ENCODE measurements around the gene PRKCH. TPM values are rescaled to one million over a fixed set of nuclear protein-coding genes. Genes with fewer than 3 reads are reported as not detected.

PRKCH gene
- total and polyA plus RNA-seq, 2 experiments from 2014 or later = 2.4 to 3.5 TPM

DNA sequence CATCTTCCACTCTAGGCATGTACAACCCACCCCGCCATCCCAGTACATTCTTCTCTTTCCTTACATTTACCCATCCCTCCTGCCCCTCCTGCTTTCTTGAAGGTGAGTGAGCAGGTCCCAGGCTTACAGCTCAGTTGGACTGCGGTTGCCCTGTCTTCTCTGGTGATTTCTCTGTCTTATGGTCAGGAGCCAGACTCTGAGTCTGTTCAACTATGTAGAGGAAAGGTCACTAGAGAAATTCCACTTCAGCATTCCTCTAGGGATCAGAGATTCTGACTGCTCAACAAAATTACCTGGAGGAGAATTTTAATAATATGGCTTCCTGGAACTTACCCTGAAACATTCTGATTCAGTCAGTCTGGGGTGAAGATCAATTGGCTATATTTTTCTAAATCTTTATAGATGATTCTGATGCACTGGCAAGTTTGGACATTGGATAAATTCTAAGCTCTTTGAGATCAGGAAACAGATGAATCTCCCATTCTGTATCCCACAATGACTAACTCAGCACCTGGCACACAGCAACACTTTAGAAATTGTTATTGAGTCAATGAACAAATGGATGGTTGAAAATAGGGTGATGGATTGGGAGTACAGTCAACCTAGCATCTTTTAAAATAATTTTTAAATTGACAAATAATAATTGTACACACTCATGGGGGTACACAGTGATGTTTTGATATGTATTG lies 245.3 kb downstream of the PRKCH start:
- H2AFZ ChIP-seq = no peak overlapping the region
- in situ Hi-C loops (cut with MboI) = loop anchor here (10.0 kb wide), 1 partner anchor 128 kb away; the partner anchor contains the start of gene HIF1A
- no peaks in the 10 kb centered on the region for H3K27me3 ChIP-seq (replicated peaks; ENCODE audit: insufficient read depth)
- no peaks in the 10 kb centered on the region for H3K36me3 ChIP-seq (ENCODE audit: low read depth)
- H3K4me1 ChIP-seq (ENCODE audit: insufficient read depth) = peaks cover 85% of the 10 kb centered on the region
- H3K27ac ChIP-seq = peak overlapping the region; percentile 99
- no peaks in the 10 kb centered on the region for H3K9me3 ChIP-seq (ENCODE audit: low read depth)
- H3K79me2 ChIP-seq (ENCODE audit: insufficient read depth) = peaks cover 60% of the 10 kb centered on the region
- peak overlapping the region; percentile 78 for H3K4me2 ChIP-seq (ENCODE audit: unreplicated experiment)
- H3K9me2 ChIP-seq (ENCODE audit: insufficient read depth) = no peaks in the 10 kb centered on the region
- H4K20me1 ChIP-seq (ENCODE audit: insufficient read depth) = no peaks in the 10 kb centered on the region
- peaks cover 76% of the 10 kb centered on the region for H3F3A ChIP-seq (ENCODE audit: insufficient read depth)
- peak; percentile 86 for DNase-seq
- H3K9ac ChIP-seq = peak overlapping the region; percentile 83
- 56 to 58% methylated on average over 2 of the region's 2 CpGs for WGBS, 2 experiments (ENCODE audit: low coverage in 1 of 2, low lambda C conversion rate in 2 of 2, missing lambda C conversion rate in 2 of 2)
- peak overlapping the region; percentile 45; the same call in 1 of the 2 replicates for H3K4me3 ChIP-seq
- TF ChIP-seq EZH2 (IDR thresholded peaks at IDR 0.05; ENCODE audit: insufficient read depth, poor library complexity, severe bottlenecking) (no peak), EZH2phosphoT487 (IDR thresholded peaks at IDR 0.05; ENCODE audit: insufficient read depth, low read depth) (no peak)

DNA sequence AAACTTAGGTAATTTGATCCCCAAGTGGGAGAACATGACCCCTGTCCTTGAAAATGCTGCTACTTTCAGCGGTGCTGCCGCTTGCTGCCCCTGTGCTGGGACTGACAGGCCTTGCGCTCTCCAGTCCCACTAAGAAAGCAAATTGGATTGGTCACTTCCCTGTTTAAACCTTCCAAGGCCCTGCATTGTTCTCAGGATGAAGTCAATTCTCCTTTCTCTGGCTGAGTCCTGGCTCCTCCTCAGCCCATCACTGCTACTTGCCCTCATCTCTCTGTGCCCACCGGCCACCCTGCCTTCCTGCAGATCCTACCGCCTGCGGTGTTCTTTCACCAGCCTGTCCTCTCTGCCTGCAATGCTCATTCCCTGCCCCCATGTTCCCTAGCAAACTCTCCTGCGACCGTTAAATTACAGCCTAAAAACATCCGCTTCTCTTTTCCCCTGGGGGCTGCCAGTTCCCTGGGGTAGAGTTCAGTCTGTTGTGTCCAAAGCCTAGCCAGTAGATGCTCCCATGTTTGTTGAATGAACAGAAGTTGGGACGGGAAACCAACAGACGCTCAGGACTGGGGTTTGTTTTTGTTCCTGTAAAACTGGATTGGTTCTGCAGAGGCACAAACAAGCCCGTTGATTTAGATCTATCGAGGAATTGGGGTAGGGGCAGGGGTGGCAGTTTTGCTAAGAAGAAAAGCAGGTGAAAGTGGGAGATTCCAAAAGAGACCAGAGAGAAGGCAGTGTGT lies 246.6 kb downstream of the PRKCH start:
- H2AFZ ChIP-seq = no peak overlapping the region
- no peak overlapping the region for H3K4me2 ChIP-seq (ENCODE audit: unreplicated experiment)
- H3K9ac ChIP-seq = no peak overlapping the region

DNA sequence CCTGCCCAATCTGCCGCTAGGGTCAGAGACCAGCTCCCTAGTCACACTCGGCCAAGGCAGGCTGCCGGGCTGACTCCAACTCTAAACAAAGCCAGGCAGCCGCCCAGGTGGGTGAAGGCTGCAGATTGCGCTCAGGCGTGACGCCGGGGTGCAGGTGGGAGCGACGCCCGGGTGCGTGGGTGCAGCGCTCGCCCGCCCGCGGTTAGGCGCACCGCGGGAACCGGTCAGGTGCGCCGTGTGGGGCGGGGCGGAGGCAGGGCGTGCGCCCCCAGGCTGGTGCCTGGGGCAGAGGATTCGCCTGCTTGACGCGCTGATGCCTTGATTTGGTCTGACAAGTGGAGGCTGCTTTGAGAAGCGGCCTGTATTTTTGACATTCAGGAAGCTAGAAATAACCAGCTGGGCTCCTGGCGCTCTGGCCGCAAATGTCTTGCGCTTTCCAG lies 247.2 kb downstream of the PRKCH start:
- Histone ChIP-seq H3K36me3 (ENCODE audit: low read depth) (no peaks in the 10 kb centered on the region), H3K4me3 (no peak overlapping the region), H4K20me1 (ENCODE audit: insufficient read depth) (no peaks in the 10 kb centered on the region), H3K9me3 (ENCODE audit: low read depth) (no peaks in the 10 kb centered on the region), H3K9ac (no peak overlapping the region; the same call in 1 of the 2 replicates), H3K27ac (peak overlapping the region; percentile 93; the same call in 1 of the 2 replicates), H3K79me2 (ENCODE audit: insufficient read depth) (peaks cover 72% of the 10 kb centered on the region), H3F3A (ENCODE audit: insufficient read depth) (peaks cover 81% of the 10 kb centered on the region), H2AFZ (no peak overlapping the region), H3K4me1 (ENCODE audit: insufficient read depth) (peaks cover 88% of the 10 kb centered on the region), H3K4me2 (ENCODE audit: unreplicated experiment) (no peak overlapping the region), H3K27me3 (replicated peaks; ENCODE audit: insufficient read depth) (no peaks in the 10 kb centered on the region), H3K9me2 (ENCODE audit: insufficient read depth) (no peaks in the 10 kb centered on the region)
- WGBS, 2 experiments (ENCODE audit: low coverage in 1 of 2, low lambda C conversion rate in 2 of 2, missing lambda C conversion rate in 2 of 2) = 79 to 82% methylated on average over 32 to 34 of the region's 34 CpGs
- no peak for TF ChIP-seq EZH2 (IDR thresholded peaks at IDR 0.05; ENCODE audit: insufficient read depth, poor library complexity, severe bottlenecking)
- no peak for TF ChIP-seq EZH2phosphoT487 (IDR thresholded peaks at IDR 0.05; ENCODE audit: insufficient read depth, low read depth)
- DNase-seq = no peak
- in situ Hi-C loops (cut with MboI) = loop anchor here (10.0 kb wide), 1 partner anchor 126 kb away; the partner anchor contains the start of gene HIF1A

More for the DNA sequence above, 246.6 kb downstream of the PRKCH start:
- no peaks in the 10 kb centered on the region for H3K9me2 ChIP-seq (ENCODE audit: insufficient read depth)
- peaks cover 88% of the 10 kb centered on the region for H3K4me1 ChIP-seq (ENCODE audit: insufficient read depth)
- H3K9me3 ChIP-seq (ENCODE audit: low read depth) = no peaks in the 10 kb centered on the region
- no peak overlapping the region for H3K4me3 ChIP-seq
- H3K36me3 ChIP-seq (ENCODE audit: low read depth) = no peaks in the 10 kb centered on the region
- H3K27me3 ChIP-seq (replicated peaks; ENCODE audit: insufficient read depth) = no peaks in the 10 kb centered on the region
- TF ChIP-seq EZH2phosphoT487 (IDR thresholded peaks at IDR 0.05; ENCODE audit: insufficient read depth, low read depth) (no peak), EZH2 (IDR thresholded peaks at IDR 0.05; ENCODE audit: insufficient read depth, poor library complexity, severe bottlenecking) (no peak)
- peaks cover 81% of the 10 kb centered on the region for H3F3A ChIP-seq (ENCODE audit: insufficient read depth)
- WGBS, 2 experiments (ENCODE audit: low coverage in 1 of 2, low lambda C conversion rate in 2 of 2, missing lambda C conversion rate in 2 of 2) = 85 to 86% methylated on average over 13 of the region's 13 CpGs
- no peaks in the 10 kb centered on the region for H4K20me1 ChIP-seq (ENCODE audit: insufficient read depth)
- H3K79me2 ChIP-seq (ENCODE audit: insufficient read depth) = peaks cover 72% of the 10 kb centered on the region
- H3K27ac ChIP-seq = peak overlapping the region; percentile 99
- no peak for DNase-seq
- in situ Hi-C loops (cut with MboI) = loop anchor here (10.0 kb wide), 1 partner anchor 127 kb away; the partner anchor contains the start of gene HIF1A

DNA sequence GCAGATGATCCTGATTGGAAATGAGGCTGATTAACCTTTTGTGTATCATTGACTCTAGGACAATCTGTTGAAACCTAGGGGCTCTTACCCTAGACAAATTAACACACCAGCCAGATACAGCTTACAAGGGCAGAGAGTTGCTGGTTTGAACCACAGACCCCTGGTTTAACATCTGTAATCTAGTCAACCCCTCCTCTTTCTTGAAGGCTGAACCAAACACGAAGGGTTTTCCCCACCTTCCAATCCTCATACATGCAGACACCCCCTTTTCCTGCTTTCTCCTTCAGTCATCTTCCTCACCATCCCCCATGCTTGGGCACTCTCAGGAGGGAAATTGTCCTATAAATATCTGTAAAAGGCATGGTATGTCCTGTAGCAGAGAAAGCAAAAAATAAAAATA lies 247.9 kb downstream of the PRKCH start:
- in situ Hi-C loops (cut with MboI) = loop anchor here (10.0 kb wide), 1 partner anchor 125 kb away; the partner anchor contains the start of gene HIF1A
- Histone ChIP-seq H2AFZ (no peak overlapping the region), H3K9me2 (ENCODE audit: insufficient read depth) (no peaks in the 10 kb centered on the region), H3K4me3 (0 out of 2 replicates have a peak overlapping the region, but pooled peaks have one; percentile 13), H3K4me1 (ENCODE audit: insufficient read depth) (peaks cover 88% of the 10 kb centered on the region), H3K4me2 (ENCODE audit: unreplicated experiment) (peak overlapping the region; percentile 55), H3K27ac (peak overlapping the region; percentile 93), H3K79me2 (ENCODE audit: insufficient read depth) (peaks cover 66% of the 10 kb centered on the region), H3F3A (ENCODE audit: insufficient read depth) (peaks cover 81% of the 10 kb centered on the region), H3K9ac (peak overlapping the region; percentile 71), H3K36me3 (ENCODE audit: low read depth) (no peaks in the 10 kb centered on the region), H3K27me3 (replicated peaks; ENCODE audit: insufficient read depth) (no peaks in the 10 kb centered on the region), H4K20me1 (ENCODE audit: insufficient read depth) (no peaks in the 10 kb centered on the region), H3K9me3 (ENCODE audit: low read depth) (no peaks in the 10 kb centered on the region)
- DNase-seq = no peak
- TF ChIP-seq EZH2 (IDR thresholded peaks at IDR 0.05; ENCODE audit: insufficient read depth, poor library complexity, severe bottlenecking) (no peak), EZH2phosphoT487 (IDR thresholded peaks at IDR 0.05; ENCODE audit: insufficient read depth, low read depth) (no peak)
- WGBS, 2 experiments (ENCODE audit: low coverage in 1 of 2, low lambda C conversion rate in 2 of 2, missing lambda C conversion rate in 2 of 2) = 52 to 58% methylated on average over 1 of the region's 1 CpG

Measured in GM23248 (cell line).